ENCODE results near the gene HCFC1.
"Not testable (repeated sequence)": the region's sequence is repeated elsewhere in the genome, so short reads cannot be mapped to it uniquely, and the experiment has no call there.

HCFC1 gene

GRCh38 chrX:153992180-153992579 is 20.6 kb upstream of the HCFC1 start:
- no peak overlapping the region for H3K27ac Mint-ChIP-seq
- H3K9me3 Mint-ChIP-seq (ENCODE audit: low read depth) = no peaks in the 10 kb centered on the region
- H3K4me3 Mint-ChIP-seq = no peak overlapping the region
- H3K36me3 Mint-ChIP-seq = no peaks in the 10 kb centered on the region
- peaks cover 20% of the 10 kb centered on the region for H3K4me1 Mint-ChIP-seq (ENCODE audit: low read depth)
- H3K27me3 Mint-ChIP-seq = no peaks in the 10 kb centered on the region

- no peak overlapping the region for H3K4me3 Mint-ChIP-seq
- H3K27ac Mint-ChIP-seq = peak overlapping the region; percentile 34
- H3K27me3 Mint-ChIP-seq = no peaks in the 10 kb centered on the region
Observed at GRCh38 chrX:153991013-153991580, 19.5 kb upstream of the HCFC1 start.

GRCh38 chrX:153989973-153990655 is 18.5 kb upstream of the HCFC1 start:
- no peaks in the 10 kb centered on the region for H3K27me3 Mint-ChIP-seq
- no peaks in the 10 kb centered on the region for H3K9me3 Mint-ChIP-seq (ENCODE audit: low read depth)
- peak overlapping the region; percentile 84 for H3K27ac Mint-ChIP-seq
- H3K4me1 Mint-ChIP-seq (ENCODE audit: low read depth) = peaks cover 23% of the 10 kb centered on the region
- peak overlapping the region; percentile 47 for H3K4me3 Mint-ChIP-seq
- no peaks in the 10 kb centered on the region for H3K36me3 Mint-ChIP-seq

More at GRCh38 chrX:153991013-153991580, 19.5 kb upstream of the HCFC1 start:
- Mint-ChIP-seq H3K36me3 (no peaks in the 10 kb centered on the region), H3K9me3 (ENCODE audit: low read depth) (no peaks in the 10 kb centered on the region), H3K4me1 (ENCODE audit: low read depth) (peaks cover 21% of the 10 kb centered on the region)

- H3K27ac Mint-ChIP-seq = no peak overlapping the region
- no peaks in the 10 kb centered on the region for H3K27me3 Mint-ChIP-seq
- H3K4me1 Mint-ChIP-seq (ENCODE audit: low read depth) = peaks cover 34% of the 10 kb centered on the region
- H3K4me3 Mint-ChIP-seq = no peak overlapping the region
- no peaks in the 10 kb centered on the region for H3K36me3 Mint-ChIP-seq
- no peaks in the 10 kb centered on the region for H3K9me3 Mint-ChIP-seq (ENCODE audit: low read depth)
Observed at GRCh38 chrX:153988493-153988892, 16.9 kb upstream of the HCFC1 start.

GRCh38 chrX:153984351-153985178 is 12.9 kb upstream of the HCFC1 start:
- H3K9me3 Mint-ChIP-seq (ENCODE audit: low read depth) = no peaks in the 10 kb centered on the region
- H3K4me1 Mint-ChIP-seq (ENCODE audit: low read depth) = peaks cover 44% of the 10 kb centered on the region
- no peaks in the 10 kb centered on the region for H3K36me3 Mint-ChIP-seq
- H3K27ac Mint-ChIP-seq = peak overlapping the region; percentile 96
- peak overlapping the region; percentile 86 for H3K4me3 Mint-ChIP-seq
- no peaks in the 10 kb centered on the region for H3K27me3 Mint-ChIP-seq

GRCh38 chrX:153983321-153983801 is 11.7 kb upstream of the HCFC1 start:
- Mint-ChIP-seq H3K27ac (peak overlapping the region; percentile 96), H3K9me3 (ENCODE audit: low read depth) (no peaks in the 10 kb centered on the region), H3K27me3 (no peaks in the 10 kb centered on the region), H3K4me3 (peak overlapping the region; percentile 67), H3K4me1 (ENCODE audit: low read depth) (peaks cover 40% of the 10 kb centered on the region), H3K36me3 (no peaks in the 10 kb centered on the region)

GRCh38 chrX:153981771-153982533 is 10.3 kb upstream of the HCFC1 start:
- H3K4me1 Mint-ChIP-seq (ENCODE audit: low read depth) = peaks cover 38% of the 10 kb centered on the region
- H3K27me3 Mint-ChIP-seq = no peaks in the 10 kb centered on the region
- H3K36me3 Mint-ChIP-seq = no peaks in the 10 kb centered on the region
- no peaks in the 10 kb centered on the region for H3K9me3 Mint-ChIP-seq (ENCODE audit: low read depth)
- H3K4me3 Mint-ChIP-seq = peak overlapping the region; percentile 73
- H3K27ac Mint-ChIP-seq = peak overlapping the region; percentile 96

GRCh38 chrX:153981231-153981630 is 9.6 kb upstream of the HCFC1 start:
- peak overlapping the region; percentile 73 for H3K4me3 Mint-ChIP-seq
- no peaks in the 10 kb centered on the region for H3K27me3 Mint-ChIP-seq
- no peaks in the 10 kb centered on the region for H3K9me3 Mint-ChIP-seq (ENCODE audit: low read depth)
- peaks cover 38% of the 10 kb centered on the region for H3K4me1 Mint-ChIP-seq (ENCODE audit: low read depth)
- peak overlapping the region; percentile 92 for H3K27ac Mint-ChIP-seq
- H3K36me3 Mint-ChIP-seq = no peaks in the 10 kb centered on the region

- H3K4me1 Mint-ChIP-seq (ENCODE audit: low read depth) = peaks cover 41% of the 10 kb centered on the region
- H3K36me3 Mint-ChIP-seq; H3K27me3 Mint-ChIP-seq; H3K9me3 Mint-ChIP-seq (ENCODE audit: low read depth): not testable (repeated sequence)
- peak overlapping the region; percentile 59 for H3K4me3 Mint-ChIP-seq
- H3K27ac Mint-ChIP-seq = peak overlapping the region; percentile 88
Observed at GRCh38 chrX:153980394-153980793, 8.8 kb upstream of the HCFC1 start.

GRCh38 chrX:153974726-153975286 is 3.2 kb upstream of the HCFC1 start:
- Mint-ChIP-seq H3K27ac (peak overlapping the region; percentile 98), H3K4me3 (peak overlapping the region; percentile 7), H3K36me3 (no peaks in the 10 kb centered on the region), H3K27me3 (no peaks in the 10 kb centered on the region), H3K4me1 (ENCODE audit: low read depth) (peaks cover 22% of the 10 kb centered on the region), H3K9me3 (ENCODE audit: low read depth) (no peaks in the 10 kb centered on the region)

- H3K27ac Mint-ChIP-seq = peak overlapping the region; percentile 98
- no peaks in the 10 kb centered on the region for H3K36me3 Mint-ChIP-seq
- no peaks in the 10 kb centered on the region for H3K27me3 Mint-ChIP-seq
- H3K9me3 Mint-ChIP-seq (ENCODE audit: low read depth) = no peaks in the 10 kb centered on the region
- H3K4me3 Mint-ChIP-seq = peak overlapping the region; percentile 94
- peaks cover 23% of the 10 kb centered on the region for H3K4me1 Mint-ChIP-seq (ENCODE audit: low read depth)
Observed at GRCh38 chrX:153974003-153974725, 2.5 kb upstream of the HCFC1 start.

GRCh38 chrX:153973127-153974002 is 1.7 kb upstream of the HCFC1 start:
- H3K27me3 Mint-ChIP-seq = no peaks in the 10 kb centered on the region
- peak overlapping the region; percentile 98 for H3K27ac Mint-ChIP-seq
- peaks cover 24% of the 10 kb centered on the region for H3K4me1 Mint-ChIP-seq (ENCODE audit: low read depth)
- H3K36me3 Mint-ChIP-seq = no peaks in the 10 kb centered on the region
- peak overlapping the region; percentile 94 for H3K4me3 Mint-ChIP-seq
- no peaks in the 10 kb centered on the region for H3K9me3 Mint-ChIP-seq (ENCODE audit: low read depth)

All from activated naive CD8-positive, alpha-beta T cell (primary cell).